Measurements from ENCODE around the gene RPS6KA5. TPM values are rescaled to one million over a fixed set of nuclear protein-coding genes. Genes with fewer than 3 reads are reported as not detected.

The RPS6KA5 gene
- total and polyA plus RNA-seq, 9 of the 15 experiments (the other 6 are each of a cell fraction or from before 2014, with no cell fraction given): 0.88 to 7.7 (median 4.7) TPM

GRCh38 chr14:91061056-91061887 is 831 bp upstream of the RPS6KA5 start (continued):
- TF ChIP-seq MLLT1 (IDR thresholded peaks at IDR 0.05) (no peak; a peak in 1 of 4 replicates), E2F3 (CRISPR knock-in tag; IDR thresholded peaks at IDR 0.05) (no peak), NR1H2 (CRISPR knock-in tag; IDR thresholded peaks at IDR 0.05) (no peak), POLR2H (tag; IDR thresholded peaks at IDR 0.05; ENCODE audit: low read depth) (no peak), ZBTB5 (IDR thresholded peaks at IDR 0.05) (no peak), TBL1XR1 (IDR thresholded peaks at IDR 0.05; ENCODE audit: low read length in 2 of 2) (no peak), KDM2B (CRISPR knock-in tag; IDR thresholded peaks at IDR 0.05) (no peak), ZBTB26 (CRISPR knock-in tag; IDR thresholded peaks at IDR 0.05) (no peak), STAT6 (CRISPR knock-in tag; IDR thresholded peaks at IDR 0.05) (no peak), SPI1 (IDR thresholded peaks at IDR 0.05; ENCODE audit: borderline replicate concordance, low read depth, low read length) (no peak), ARID3B (CRISPR knock-in tag; IDR thresholded peaks at IDR 0.05; ENCODE audit: borderline replicate concordance) (no peak), CEBPZ (IDR thresholded peaks at IDR 0.05; ENCODE audit: borderline replicate concordance, low read depth, low read length) (no peak), XRCC5 (IDR thresholded peaks at IDR 0.05; ENCODE audit: low read depth, low read length) (no peak)
